NCI-H345 (cell line): ENCODE measurements around the gene C19orf53.
"Not testable (repeated sequence)": the region's sequence is repeated elsewhere in the genome, so short reads cannot be mapped to it uniquely, and the experiment has no call there.

Experiments
- DNase-seq: peaks from one replicate; lab custom pipeline; 2025; lab: John Stamatoyannopoulos, UW

Gene C19orf53

GRCh38 chr19:13764101-13764807, 10.0 kb upstream of the C19orf53 start, which contains the start of gene MRI1:
Gene MRI1, plus strand, starts transcription at chr19:13764522. Its CDS starts 67 bp downstream, at chr19:13764589.
- DNase-seq = peak; percentile 53

GRCh38 chr19:13764821-13765394, 9.3 kb upstream of the C19orf53 start:
- DNase-seq = no peak

GRCh38 chr19:13765395-13766094, 8.7 kb upstream of the C19orf53 start:
- DNase-seq = no peak

GRCh38 chr19:13766095-13766481, 8.2 kb upstream of the C19orf53 start:
- DNase-seq = no peak

GRCh38 chr19:13768510-13768909, 5.7 kb upstream of the C19orf53 start:
- DNase-seq = no peak

GRCh38 chr19:13770013-13770635, 4.1 kb upstream of the C19orf53 start:
- no peak for DNase-seq

- no peak for DNase-seq
These were observed 4.1 kb downstream of the C19orf53 start for GRCh38 chr19:13778398-13778797.

GRCh38 chr19:13778847-13779246, 4.6 kb downstream of the C19orf53 start:
- DNase-seq = no peak

- not testable (repeated sequence) for DNase-seq
These were observed 5.5 kb downstream of the C19orf53 start for GRCh38 chr19:13779794-13780193.

- DNase-seq = peak; percentile 10
These were observed 7.3 kb downstream of the C19orf53 start for GRCh38 chr19:13781547-13781946.

- DNase-seq = no peak
These were observed 8.3 kb downstream of the C19orf53 start for GRCh38 chr19:13782537-13782936.

GRCh38 chr19:13783565-13784500, 9.6 kb downstream of the C19orf53 start:
- no peak for DNase-seq

GRCh38 chr19:13784731-13785452, 10.6 kb downstream of the C19orf53 start:
- peak; percentile 16 for DNase-seq

- DNase-seq = no peak
These were observed 14.7 kb downstream of the C19orf53 start for GRCh38 chr19:13788991-13789390.

- DNase-seq = no peak
These were observed 16.1 kb downstream of the C19orf53 start for GRCh38 chr19:13790354-13790753.

- DNase-seq = not testable (repeated sequence)
These were observed 19.1 kb downstream of the C19orf53 start for GRCh38 chr19:13793317-13793716.

- DNase-seq = no peak
These were observed 20.1 kb downstream of the C19orf53 start for GRCh38 chr19:13794398-13794756.

- peak; percentile 98 for DNase-seq
These were observed 20.7 kb downstream of the C19orf53 start, which contains the start of gene ZSWIM4 for GRCh38 chr19:13794757-13795589. Gene ZSWIM4, plus strand, starts transcription at chr19:13795443. Its CDS starts 206 bp downstream, at chr19:13795649.

GRCh38 chr19:13795595-13796300, 21.5 kb downstream of the C19orf53 start:
- no peak for DNase-seq
